GM19099 (cell line): ENCODE results near the gene NAT8L.
A peak's percentile ranks its signal among the peaks of the same experiment; 100 is the strongest.

ENCODE experiments used
- POLR2A ChIP-seq: IDR thresholded peaks from 3 replicates; pipeline ENCODE4 v1.6.1; 2011; ENCODE audit warnings: low read depth; ENCODE audit not compliant: insufficient read length; ENCODE audit errors: extremely low read depth

NAT8L gene

GRCh38 chr4:2059046-2059725 lies at the start of gene NAT8L:
TSS of gene NAT8L (plus strand) at chr4:2059327. CDS start at chr4:2059512, 185 bp downstream.
- no peak for TF ChIP-seq POLR2A

GRCh38 chr4:2009651-2010233 lies 49.4 kb upstream of the NAT8L start:
- TF ChIP-seq POLR2A = no peak

- TF ChIP-seq POLR2A = no peak
Observed at GRCh38 chr4:2011583-2011982, 47.5 kb upstream of the NAT8L start.

GRCh38 chr4:2015008-2015407 lies 44.1 kb upstream of the NAT8L start:
- no peak for TF ChIP-seq POLR2A

- TF ChIP-seq POLR2A = no peak
Observed at GRCh38 chr4:2024683-2025082, 34.4 kb upstream of the NAT8L start.

GRCh38 chr4:2025817-2026216 lies 33.3 kb upstream of the NAT8L start:
- TF ChIP-seq POLR2A = no peak

GRCh38 chr4:2036327-2036726 lies 22.8 kb upstream of the NAT8L start:
- TF ChIP-seq POLR2A = no peak

GRCh38 chr4:2036866-2037265 lies 22.3 kb upstream of the NAT8L start:
- TF ChIP-seq POLR2A = no peak

GRCh38 chr4:2040391-2041238 lies 18.5 kb upstream of the NAT8L start:
- no peak for TF ChIP-seq POLR2A

GRCh38 chr4:2041239-2042130 lies 17.6 kb upstream of the NAT8L start:
- peak; percentile 58 for TF ChIP-seq POLR2A

- no peak for TF ChIP-seq POLR2A
Observed at GRCh38 chr4:2042204-2042946, 16.8 kb upstream of the NAT8L start.

GRCh38 chr4:2042947-2043395 lies 16.2 kb upstream of the NAT8L start:
- no peak for TF ChIP-seq POLR2A

GRCh38 chr4:2043396-2044118 lies 15.6 kb upstream of the NAT8L start:
- no peak for TF ChIP-seq POLR2A
